ENCODE measurements around the gene RPP38. TPM values are rescaled to one million over a fixed set of nuclear protein-coding genes. Genes with fewer than 3 reads are reported as not detected.

The RPP38 gene, protein sequence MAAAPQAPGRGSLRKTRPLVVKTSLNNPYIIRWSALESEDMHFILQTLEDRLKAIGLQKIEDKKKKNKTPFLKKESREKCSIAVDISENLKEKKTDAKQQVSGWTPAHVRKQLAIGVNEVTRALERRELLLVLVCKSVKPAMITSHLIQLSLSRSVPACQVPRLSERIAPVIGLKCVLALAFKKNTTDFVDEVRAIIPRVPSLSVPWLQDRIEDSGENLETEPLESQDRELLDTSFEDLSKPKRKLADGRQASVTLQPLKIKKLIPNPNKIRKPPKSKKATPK
- 34.3 to 36.2 TPM (median 34.9 TPM) in 5 replicates for total RNA-seq (2022; extraction: Qiagen RNA extraction)

GRCh38 chr10:15097011-15097812 lies at the start of gene RPP38:
RPP38 (plus strand) TSS chr10:15097355; CDS start chr10:15103315, 5,960 bp downstream.

DNA sequence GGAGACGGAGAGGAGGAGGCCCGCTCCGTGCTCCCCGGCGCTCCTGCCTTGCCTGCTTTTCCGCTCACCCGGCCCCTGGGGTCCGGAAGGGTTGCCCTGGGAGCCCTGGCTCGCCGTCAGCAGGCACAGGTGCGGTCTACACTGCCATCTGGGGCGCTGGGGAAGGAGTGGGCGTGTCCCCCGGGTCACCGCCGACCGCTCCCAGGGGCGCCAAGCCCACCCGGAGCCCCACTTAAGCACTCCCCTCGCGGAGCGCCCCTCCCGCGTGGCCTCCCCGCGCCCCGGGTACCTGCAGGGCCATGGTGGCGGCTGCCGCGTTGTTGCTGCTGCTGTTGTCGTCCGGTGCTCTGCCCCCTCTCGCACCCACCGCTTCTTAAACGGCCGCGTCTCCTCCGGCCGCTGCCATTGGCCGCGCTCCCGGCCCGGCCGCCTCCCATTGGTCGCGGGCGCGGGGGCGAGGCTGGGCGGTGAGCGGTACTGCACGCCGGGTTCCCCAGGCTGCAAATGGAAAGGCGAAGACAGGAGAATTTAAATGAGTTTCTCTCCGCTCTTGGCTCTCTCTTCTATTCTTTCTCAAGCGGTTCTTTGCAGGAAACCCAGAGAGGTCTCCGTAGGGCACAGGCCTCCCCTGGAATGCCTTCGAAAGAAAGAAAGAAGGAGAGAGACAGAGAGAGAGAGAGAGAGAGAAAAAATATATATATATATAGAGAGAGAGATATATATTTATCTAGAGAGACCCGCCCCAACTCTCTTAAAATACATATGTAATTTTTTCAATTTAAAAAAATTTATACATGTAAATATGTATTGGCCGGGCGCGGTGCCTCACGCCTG lies 8.5 kb upstream of the RPP38 start, which contains the start of gene ACBD7:
Gene ACBD7 (minus strand): TSS at position 349 of the 834 bp plus-strand sequence. CDS start 48 bp downstream, at position 301.

Other genes with a start within 250 kb of the RPP38 start
- 17.0 to 19.1 TPM (median 18.8 TPM) in 5 replicates for gene SUV39H2, start 218.5 kb upstream of the RPP38 start, total RNA-seq (2022; extraction: Qiagen RNA extraction)
- 4.7 to 7.0 TPM (median 5.1 TPM) in 5 replicates for gene DCLRE1C, start 143.3 kb upstream of the RPP38 start, total RNA-seq (2022; extraction: Qiagen RNA extraction)
- gene MEIG1, start 138.0 kb upstream of the RPP38 start, total RNA-seq (2022; extraction: Qiagen RNA extraction) = 0.43 to 0.83 TPM (median 0.63 TPM) in 5 replicates
- gene OLAH, start 53.4 kb upstream of the RPP38 start, total RNA-seq (2022; extraction: Qiagen RNA extraction) = 0.92 to 1.0 TPM (median 0.94 TPM) in 5 replicates
- 1.0 to 1.4 TPM (median 1.2 TPM) in 5 replicates for gene ACBD7, start 8.6 kb upstream of the RPP38 start, total RNA-seq (2022; extraction: Qiagen RNA extraction)
- 20.6 to 24.5 TPM (median 21.0 TPM) in 5 replicates for gene NMT2, start 71.3 kb downstream of the RPP38 start, total RNA-seq (2022; extraction: Qiagen RNA extraction)

Data from A549 treated with AZD2906 at 1 μM for 4 hours (cell line).